Cortex of kidney (tissue), 1 donor: ENCODE measurements around the gene WRAP73.

Experiments used
- DNase-seq: peaks from one replicate; lab custom pipeline; 2025; lab: John Stamatoyannopoulos, UW

The WRAP73 gene

DNA sequence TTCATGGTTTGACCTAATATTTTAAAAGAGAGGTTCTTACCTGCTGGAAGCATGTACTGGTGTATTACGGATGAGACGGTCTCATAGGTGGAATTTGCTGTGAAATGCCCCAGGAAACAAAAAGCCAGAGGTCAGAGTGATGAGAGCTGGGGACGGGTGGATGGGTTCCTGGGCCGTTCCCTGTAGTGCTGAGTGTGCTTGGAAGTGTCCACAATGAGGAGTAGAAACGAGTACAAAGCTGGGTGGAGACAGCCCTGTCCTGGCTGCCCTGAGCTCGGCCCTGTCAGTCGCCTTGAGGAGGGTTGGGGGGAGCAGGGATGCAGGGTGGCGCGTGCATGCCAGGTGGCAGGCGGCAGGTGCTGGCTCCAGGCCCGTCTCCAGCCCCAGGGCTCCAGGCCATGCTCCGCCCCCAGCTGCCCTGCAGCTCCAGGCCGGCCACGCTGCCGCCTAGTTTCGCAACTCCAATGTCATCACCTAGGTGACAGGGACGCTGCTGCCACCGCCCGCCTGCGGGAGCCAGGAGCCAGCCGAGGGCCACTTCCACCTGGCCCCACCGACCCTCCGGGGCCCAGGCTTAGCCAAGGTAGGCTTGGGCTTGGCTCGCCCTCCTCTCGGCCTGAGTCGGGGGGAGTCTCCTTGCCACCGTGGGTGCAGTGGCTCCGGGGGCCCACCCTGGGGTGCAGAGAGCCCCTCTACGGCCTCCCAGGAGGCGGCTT lies 18.8 kb upstream of the WRAP73 start:
- no peak for DNase-seq

- no peak for DNase-seq
Observed at GRCh38 chr1:3668148-3668547, 18.2 kb upstream of the WRAP73 start.

DNA sequence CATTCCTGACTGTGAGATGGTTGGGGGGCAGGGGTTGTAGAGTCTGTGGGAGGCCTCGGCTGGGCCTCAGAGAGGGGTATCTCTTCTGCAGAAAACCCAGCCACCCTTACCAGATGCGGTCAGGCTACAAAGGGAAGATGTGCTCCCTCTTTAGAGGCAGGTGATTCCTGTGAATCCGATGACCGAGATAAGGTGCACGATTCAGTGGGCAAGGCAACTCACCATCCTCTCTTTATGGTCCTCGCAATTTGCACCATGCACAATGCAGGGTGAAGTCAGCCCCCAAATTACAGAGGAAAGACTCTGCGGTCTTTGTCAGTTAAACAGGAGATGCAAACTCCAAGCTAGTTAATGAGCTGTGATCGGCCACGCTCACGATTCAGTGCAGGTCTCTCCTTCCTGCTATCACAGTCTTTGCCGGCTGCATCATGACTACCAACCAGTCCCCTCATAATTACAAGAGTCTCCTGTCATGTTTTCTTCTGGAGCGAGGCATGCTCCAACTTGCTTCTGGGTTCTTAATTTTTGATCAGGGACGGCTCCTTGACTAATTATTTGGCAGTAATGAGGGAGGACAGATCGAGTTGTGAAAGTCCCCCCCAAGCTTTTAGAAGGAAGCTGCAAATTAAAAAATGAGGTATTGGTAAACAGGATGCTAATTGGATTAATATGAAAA lies 14.9 kb upstream of the WRAP73 start:
- DNase-seq, result no peak

DNA sequence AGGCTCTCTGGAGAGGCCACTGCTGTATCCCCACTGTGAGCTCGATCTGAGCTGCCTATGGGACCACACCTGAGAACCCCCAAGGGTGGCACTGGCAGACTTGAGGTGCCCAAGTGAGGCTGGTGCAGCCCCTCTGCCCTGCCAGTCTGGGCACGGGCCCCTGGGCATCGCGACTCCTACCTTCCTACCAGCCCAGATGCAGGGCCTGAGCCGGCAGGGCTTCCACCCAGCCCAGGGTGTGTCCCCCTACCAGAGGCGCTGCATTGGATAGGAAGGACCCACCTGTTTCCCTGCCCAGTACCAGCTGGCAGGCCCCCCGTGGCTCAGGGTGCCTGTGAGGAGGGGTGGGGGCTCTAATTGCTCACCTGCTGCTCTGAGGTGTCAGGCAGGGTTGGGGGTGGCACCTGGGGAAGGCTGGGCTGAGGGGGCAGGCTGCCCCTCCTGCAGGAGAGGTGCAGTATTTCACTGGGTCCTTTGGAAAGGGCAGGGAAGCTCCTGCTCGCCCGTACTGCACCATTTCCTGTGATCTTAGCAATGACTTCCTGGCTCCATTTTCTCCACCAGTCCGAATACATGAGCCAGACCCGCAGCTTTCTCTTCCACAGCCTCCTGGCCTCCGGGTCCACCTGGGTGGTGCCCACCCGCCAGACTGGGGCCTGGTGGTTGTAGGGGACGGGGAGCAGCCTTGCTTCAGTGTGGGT lies 14.2 kb upstream of the WRAP73 start:
- DNase-seq, result no peak

DNA sequence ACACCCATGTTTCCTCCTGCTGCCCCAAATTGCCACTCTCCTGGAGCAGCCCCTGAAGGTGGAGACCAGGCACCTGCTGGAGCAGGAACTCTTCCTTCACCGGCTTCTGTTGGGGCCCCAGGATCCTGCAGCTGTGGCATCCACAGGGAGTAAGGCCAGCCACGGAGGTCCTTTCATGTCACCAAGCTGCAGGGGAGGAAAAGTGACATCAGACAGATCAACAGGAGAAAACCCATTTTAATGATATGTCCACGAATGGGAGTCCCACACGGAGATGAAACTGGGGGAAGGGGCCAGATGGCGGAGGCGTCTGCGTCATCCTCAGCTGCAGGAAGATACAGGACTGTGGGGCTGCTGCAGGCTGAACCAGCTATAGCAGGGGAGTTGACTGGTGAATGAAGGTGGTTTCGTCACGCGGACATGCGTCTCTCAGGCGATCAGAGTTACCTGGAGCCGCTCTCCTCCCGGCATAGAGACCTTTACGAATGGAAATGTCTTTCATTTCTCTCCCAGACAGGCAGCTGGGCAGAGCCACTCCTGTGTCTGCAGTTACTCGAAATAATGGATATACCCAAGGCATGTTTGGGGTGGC lies 12.3 kb upstream of the WRAP73 start:
- DNase-seq, result no peak

- no peak for DNase-seq
Observed at GRCh38 chr1:3661631-3662030, 11.7 kb upstream of the WRAP73 start.

DNA sequence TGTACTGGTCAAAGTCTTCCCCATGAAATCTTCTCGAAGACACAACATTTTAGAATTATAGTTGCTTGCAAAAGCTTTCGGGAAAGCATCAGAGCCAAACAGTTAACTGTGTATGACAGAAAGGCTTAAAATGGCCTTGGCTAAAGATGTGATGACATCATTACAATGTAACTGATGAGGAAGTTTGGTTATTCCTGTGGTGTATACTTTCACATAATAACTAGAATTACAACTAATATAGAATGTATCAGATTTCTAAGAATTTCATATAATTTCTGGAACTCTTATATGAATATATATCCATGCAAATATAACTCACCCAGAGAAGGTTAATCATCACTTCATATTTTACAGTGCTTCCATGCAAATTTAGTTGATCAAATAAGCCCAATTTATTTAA lies 10.8 kb upstream of the WRAP73 start:
- DNase-seq, result no peak

- DNase-seq, result no peak
Observed at GRCh38 chr1:3659093-3659492, 9.2 kb upstream of the WRAP73 start.

DNA sequence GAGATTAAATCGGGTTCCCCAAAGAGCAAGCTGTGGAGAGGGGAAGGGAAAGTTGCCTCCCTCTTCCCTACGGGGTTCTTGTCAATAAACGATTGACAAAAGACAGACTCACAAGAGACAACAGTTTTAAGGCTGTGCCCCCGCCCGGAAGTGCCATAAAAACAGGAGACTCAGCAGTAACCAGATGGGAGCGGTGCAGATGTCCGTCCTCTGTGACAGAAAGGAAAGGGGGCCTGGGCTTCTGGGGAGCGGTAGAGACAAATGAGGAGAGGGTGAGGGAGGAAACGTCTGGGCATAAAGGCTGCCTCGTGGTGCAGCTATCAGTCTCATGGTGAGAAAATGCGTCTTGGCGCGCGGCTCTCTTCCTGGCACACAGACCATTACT lies 8.3 kb upstream of the WRAP73 start:
- no peak for DNase-seq

DNA sequence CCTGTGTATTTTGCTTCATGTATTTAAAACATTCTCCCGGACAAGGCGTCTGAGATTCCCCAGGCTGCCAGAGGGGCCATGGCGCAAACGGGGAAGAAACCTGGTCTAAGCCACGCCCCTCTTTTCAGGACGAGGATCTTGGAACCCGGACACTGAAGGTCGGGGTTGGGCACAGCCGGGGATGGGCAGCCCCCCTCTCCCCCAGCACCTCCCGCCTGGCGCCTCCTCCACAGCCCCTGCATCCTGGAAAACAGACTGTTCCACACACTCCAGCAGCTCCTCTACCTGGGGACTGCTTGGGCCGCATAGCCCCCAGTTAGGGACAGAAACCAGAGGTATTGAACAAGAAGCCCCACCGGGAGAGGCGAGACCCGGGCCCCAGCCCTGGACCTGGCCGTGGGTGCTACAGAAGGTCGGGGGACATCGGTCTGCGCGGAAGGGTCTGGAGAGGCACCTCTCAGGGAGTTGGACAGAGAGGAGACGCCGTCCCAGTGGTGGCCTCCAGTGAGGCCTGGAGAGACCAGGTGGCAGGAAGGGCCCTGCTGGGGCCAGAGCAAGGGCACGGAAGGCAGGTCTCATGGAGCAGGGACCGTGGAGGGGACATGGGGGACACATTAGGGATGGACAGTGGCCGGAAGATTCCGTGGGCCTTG lies 7.8 kb upstream of the WRAP73 start:
- DNase-seq, result no peak

DNA sequence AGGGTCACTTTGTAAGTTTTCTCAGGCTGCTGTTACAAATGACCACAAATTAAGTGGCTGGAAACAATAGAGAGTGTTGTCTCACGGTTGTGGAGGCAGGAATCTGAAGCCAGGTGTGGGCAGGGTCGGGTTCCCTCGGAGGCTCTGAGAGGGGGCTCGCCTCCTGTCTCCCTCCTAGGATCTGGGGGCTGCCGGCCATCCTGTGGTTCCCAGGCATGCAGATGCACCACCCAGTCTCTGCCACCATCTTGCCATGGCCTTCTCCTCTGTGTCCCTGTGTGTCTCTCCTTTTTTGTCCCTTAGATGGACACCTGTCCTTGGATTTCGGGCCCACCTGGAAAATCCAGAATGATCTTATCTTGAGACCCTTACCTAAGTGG lies 7.2 kb upstream of the WRAP73 start:
- DNase-seq, result no peak

DNA sequence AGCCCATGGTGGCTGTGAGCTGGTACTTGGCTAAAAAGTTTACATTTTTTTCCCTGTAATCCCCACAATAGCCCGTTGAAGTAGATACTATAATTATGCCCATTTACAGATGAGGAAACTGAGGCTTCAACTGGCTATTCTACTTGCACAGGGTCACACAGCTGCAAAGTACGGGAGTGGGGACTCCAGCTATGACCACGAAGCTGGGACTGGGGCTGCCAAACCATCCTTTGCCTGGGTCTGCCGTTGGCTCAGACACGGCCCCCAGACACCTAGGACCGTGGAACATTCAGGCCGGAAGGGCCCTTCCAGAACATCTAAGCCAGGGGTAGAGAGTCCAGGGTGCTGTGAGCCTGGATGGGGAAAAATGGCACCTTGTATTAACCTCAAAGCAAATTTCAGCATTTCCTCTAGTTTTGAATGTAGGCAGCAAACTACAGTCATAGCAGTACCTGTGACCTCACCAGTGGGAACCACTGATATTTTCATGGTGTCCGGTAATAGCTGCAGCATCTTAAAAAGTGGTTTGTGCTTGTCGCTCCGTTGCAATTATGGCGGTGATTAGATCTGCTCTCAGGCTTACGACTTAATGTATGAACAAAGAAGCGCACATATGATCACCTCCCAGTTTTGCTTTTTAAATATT lies 6.7 kb upstream of the WRAP73 start:
- DNase-seq, result no peak

- DNase-seq, result no peak
Observed at GRCh38 chr1:3654549-3655281, 4.8 kb upstream of the WRAP73 start.

- no peak for DNase-seq
Observed at GRCh38 chr1:3653286-3653618, 3.3 kb upstream of the WRAP73 start.

DNA sequence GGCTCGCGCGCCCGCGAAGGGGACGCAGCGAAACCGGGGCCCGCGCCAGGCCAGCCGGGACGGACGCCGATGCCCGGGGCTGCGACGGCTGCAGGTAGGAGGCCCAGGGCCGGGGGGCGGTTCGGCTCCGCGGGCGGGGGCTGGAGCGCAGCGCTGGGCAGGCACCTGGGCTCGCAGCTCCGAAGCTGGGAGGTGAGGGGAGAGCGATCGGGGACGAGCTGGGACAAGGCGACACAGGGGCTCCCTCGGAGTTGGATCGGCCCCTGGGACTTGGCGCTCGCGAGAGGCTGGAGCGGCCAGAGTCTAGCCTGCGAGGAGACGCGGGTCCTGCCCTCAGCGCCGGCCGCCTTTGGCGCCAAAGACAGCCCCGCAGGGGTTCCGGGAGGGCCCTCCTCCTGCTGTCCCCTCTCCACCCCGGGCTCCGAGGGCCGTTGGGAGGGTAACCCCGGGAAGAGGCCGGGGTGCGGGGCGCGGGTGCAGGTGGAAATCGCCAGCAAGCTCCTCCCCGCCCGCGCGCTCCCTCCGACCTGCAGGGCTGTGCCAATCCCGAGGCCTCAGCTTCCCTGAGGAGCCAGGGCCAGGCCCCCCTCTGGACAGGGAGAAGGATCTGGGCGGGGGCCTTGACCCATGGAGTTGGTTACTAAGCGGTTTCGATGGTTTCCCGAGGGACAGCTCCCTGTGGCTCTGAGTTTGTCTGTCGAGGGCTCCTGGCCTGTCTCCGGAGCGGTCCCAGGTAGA lies 2.8 kb upstream of the WRAP73 start:
- DNase-seq, result no peak

GRCh38 chr1:3651930-3652547 lies 2.1 kb upstream of the WRAP73 start, which contains the start of gene TP73:
Gene TP73 (plus strand): TSS chr1:3652516. CDS start chr1:3682366, 29,850 bp downstream.
- DNase-seq, result no peak

DNA sequence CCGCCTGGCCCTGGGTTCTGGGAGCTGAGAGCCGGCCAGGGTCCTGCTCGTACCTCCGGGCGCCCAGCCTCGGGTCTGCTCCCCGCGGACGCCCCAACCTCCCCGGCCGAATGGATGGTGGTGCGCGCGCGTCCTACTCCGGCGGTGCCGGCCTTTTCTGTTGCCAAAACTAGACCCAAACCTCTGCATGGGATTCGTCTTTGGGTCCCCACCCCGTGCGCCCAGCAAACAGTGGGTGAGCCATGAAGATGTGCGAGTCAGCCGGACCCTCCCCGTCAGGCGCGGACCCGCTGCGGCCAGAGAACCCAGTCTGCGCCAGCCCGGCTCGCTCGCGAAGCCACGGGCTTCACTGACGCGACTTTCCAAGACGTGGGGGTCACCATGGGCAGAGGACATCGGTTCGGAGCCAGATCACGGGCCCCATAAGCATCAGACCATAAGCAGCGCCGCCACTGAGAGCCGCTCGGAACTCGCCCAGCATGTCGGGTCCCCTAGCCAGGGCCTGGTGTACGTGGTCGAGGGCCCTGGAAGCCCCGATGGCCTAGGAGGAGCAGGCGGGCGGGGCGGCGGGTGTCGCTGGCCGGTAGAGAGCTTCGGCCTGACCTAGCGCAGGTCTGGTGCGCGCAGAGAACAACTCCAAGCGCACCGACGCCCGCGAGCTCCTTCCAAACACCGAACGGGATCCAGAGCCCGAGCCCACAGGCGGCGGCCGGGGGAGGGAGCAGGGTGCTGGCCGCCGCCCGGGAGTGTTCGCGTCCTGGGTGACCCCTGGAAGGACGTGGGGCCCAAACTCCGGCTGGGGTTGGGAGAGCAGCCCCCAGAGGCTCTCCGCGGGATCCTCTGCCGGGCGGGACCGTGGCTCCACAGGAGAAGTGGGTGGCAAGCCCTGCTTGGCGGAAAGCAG lies 1.4 kb upstream of the WRAP73 start:
- no peak for DNase-seq

DNA sequence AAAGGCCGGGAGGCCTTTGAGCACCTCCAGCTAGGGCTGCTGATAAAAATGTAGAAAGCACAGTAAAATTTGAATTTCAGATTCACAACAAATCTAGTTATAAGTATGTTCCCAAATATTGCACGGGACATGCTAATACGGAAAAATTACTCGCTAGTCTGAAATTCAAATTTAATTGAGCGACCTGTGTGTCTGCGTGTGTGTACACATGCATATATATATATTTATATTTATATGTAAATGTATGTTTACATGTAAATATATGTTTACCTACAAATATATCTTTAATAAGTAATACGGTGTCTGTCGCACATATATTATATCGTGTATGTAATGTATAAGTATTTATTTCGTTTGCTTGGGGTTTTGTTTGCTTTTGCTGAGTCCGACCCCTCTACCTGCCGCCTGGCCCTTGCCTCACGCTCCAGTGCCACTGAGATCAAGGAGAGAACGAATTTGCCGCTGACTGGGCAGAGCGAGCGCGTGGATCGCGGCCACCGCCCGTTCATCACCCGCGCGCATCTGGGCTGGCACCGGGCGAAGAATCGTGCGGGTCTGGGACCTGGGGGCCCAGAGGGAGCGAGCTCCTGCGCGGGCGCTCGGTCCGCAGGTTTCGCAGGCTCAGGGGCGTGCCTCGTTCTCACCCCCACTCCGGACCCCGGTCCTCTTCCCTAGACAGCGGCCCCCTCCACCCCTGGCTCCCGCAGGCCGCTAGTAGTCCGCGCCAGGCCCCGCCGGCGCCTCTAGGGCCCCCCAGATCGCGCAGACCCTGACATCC lies 534 bp upstream of the WRAP73 start:
- DNase-seq, result no peak
